Measurements from ENCODE around the gene PECR.

The PECR gene

DNA sequence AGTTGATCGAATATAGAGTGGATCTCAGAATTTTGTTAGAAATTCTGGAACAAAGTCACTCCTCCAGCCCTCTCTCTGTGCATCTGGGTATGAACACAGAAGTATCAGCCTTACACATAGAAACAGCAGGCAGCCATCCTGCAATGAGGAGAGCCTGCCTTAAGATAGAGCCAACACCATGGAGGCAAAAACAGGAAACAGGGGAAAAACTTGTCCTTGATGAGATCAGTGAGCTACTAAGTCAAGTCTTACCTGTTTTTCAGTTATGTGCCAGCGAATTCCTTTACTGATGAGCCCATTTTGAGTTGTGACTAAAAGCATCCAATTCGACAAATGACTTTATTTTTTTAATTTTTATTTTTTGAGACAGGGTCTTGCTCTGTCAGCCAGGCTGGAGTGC lies 41.7 kb downstream of the PECR start:
- Histone ChIP-seq H3K36me3 (peaks cover 84% of the 10 kb centered on the region), H3K9me3 (no peaks in the 10 kb centered on the region), H3K27me3 (no peaks in the 10 kb centered on the region), H3K4me1 (ENCODE audit: control insufficient read depth in 1 of 2, insufficient read depth in 1 of 2, low read depth in 1 of 2, low read length in 1 of 2) (no peaks in the 10 kb centered on the region), H3K27ac (no peak overlapping the region), H3K4me3 (ENCODE audit: low read depth in 1 of 2, low read length in 1 of 2) (no peak overlapping the region)
- TF ChIP-seq, protein P1, sequence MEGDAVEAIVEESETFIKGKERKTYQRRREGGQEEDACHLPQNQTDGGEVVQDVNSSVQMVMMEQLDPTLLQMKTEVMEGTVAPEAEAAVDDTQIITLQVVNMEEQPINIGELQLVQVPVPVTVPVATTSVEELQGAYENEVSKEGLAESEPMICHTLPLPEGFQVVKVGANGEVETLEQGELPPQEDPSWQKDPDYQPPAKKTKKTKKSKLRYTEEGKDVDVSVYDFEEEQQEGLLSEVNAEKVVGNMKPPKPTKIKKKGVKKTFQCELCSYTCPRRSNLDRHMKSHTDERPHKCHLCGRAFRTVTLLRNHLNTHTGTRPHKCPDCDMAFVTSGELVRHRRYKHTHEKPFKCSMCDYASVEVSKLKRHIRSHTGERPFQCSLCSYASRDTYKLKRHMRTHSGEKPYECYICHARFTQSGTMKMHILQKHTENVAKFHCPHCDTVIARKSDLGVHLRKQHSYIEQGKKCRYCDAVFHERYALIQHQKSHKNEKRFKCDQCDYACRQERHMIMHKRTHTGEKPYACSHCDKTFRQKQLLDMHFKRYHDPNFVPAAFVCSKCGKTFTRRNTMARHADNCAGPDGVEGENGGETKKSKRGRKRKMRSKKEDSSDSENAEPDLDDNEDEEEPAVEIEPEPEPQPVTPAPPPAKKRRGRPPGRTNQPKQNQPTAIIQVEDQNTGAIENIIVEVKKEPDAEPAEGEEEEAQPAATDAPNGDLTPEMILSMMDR (IDR thresholded peaks at IDR 0.05), result no peak

DNA sequence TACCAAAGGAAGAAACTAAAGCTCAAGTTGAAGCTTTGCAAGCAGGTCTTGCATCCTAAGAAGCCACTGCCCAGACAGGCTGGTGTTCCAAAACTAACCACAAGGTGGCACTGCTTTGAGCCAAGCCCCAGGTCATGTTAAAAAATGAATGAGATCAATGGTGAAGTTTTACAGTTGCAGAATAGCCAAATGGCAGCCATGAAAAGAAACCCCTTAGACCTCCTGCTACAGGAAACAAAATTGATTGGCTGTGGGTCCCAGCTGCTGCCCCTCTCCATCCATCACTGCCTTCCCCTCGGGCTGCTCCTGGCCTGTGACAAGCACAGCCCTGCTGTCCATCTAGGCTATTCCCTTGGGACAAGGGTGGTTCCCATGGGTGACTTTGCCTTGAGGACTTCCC lies 47.5 kb downstream of the PECR start:
- H3K4me1 ChIP-seq (ENCODE audit: control insufficient read depth in 1 of 2, insufficient read depth in 1 of 2, low read depth in 1 of 2, low read length in 1 of 2), result peaks cover 10 to 16% of the 10 kb centered on the region in 2 experiments
- H3K27me3 ChIP-seq, result no peaks in the 10 kb centered on the region
- no peak overlapping the region for H3K4me3 ChIP-seq (ENCODE audit: low read depth in 1 of 2, low read length in 1 of 2)
- TF ChIP-seq, protein P1 (IDR thresholded peaks at IDR 0.05), result peak; percentile 86
- H3K27ac ChIP-seq, result no peak overlapping the region
- H3K9me3 ChIP-seq, result no peaks in the 10 kb centered on the region
- H3K36me3 ChIP-seq, result peaks cover 57% of the 10 kb centered on the region

DNA sequence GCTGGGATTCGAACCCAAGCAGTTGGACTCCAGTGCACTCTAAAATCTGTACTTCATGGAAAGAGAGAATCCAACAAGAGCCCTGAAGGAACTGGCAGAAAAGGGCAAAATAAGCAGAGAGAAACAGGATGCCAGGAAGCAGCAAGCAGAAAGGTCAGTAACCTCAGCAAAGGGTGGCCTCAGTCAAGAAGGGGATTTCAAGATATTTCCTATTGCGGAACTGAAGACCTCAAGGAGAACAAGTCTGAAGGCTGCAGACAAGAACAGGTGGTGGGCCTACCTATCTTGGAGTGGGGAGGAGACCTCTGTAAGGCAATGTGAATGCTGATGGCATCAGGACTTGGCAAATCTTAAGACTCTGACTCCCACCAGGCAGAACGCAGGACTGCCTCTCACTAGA lies 48.2 kb downstream of the PECR start:
- Histone ChIP-seq H3K4me3 (ENCODE audit: low read depth in 1 of 2, low read length in 1 of 2) (no peak overlapping the region), H3K27me3 (no peaks in the 10 kb centered on the region), H3K4me1 (ENCODE audit: control insufficient read depth in 1 of 2, insufficient read depth in 1 of 2, low read depth in 1 of 2, low read length in 1 of 2) (peaks cover 10 to 16% of the 10 kb centered on the region in 2 experiments), H3K9me3 (no peaks in the 10 kb centered on the region), H3K36me3 (peaks cover 54% of the 10 kb centered on the region), H3K27ac (peak overlapping the region; percentile 32)
- TF ChIP-seq, protein P1 (IDR thresholded peaks at IDR 0.05), result no peak

- H3K27ac ChIP-seq, result no peak overlapping the region
- H3K27me3 ChIP-seq, result no peaks in the 10 kb centered on the region
- H3K4me1 ChIP-seq (ENCODE audit: control insufficient read depth in 1 of 2, insufficient read depth in 1 of 2, low read depth in 1 of 2, low read length in 1 of 2), result peaks cover 10 to 16% of the 10 kb centered on the region in 2 experiments
- H3K9me3 ChIP-seq, result no peaks in the 10 kb centered on the region
- peaks cover 50% of the 10 kb centered on the region for H3K36me3 ChIP-seq
- TF ChIP-seq, protein P1 (IDR thresholded peaks at IDR 0.05), result no peak
- H3K4me3 ChIP-seq (ENCODE audit: low read depth in 1 of 2, low read length in 1 of 2), result no peak overlapping the region
Observed at GRCh38 chr2:216031960-216032689, 49.5 kb downstream of the PECR start.

DNA sequence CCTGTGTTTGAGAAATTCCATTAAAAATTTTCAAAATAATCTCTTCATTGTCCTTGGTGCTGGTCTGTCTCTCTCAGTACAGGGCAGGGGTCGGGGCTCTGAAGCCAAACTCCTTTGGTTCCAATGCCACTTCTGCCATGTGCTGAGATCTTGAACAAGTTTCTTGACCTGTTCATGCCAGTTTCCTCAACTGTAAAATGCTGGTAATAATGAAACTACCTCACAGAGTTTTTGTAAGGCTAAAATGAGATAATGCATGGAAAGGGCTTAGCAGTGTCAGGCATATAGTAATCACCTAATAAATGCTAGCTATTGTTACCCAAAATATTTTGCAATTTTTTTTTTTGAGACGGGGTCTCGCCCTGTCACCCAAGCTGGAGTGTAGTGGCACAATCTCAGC lies 51.4 kb downstream of the PECR start:
- Histone ChIP-seq H3K9me3 (no peaks in the 10 kb centered on the region), H3K4me3 (ENCODE audit: low read depth in 1 of 2, low read length in 1 of 2) (no peak overlapping the region), H3K4me1 (ENCODE audit: control insufficient read depth in 1 of 2, insufficient read depth in 1 of 2, low read depth in 1 of 2, low read length in 1 of 2) (peaks cover 10 to 16% of the 10 kb centered on the region in 2 experiments), H3K36me3 (peaks cover 37% of the 10 kb centered on the region), H3K27ac (no peak overlapping the region), H3K27me3 (no peaks in the 10 kb centered on the region)
- TF ChIP-seq, protein P1 (IDR thresholded peaks at IDR 0.05), result no peak

Measured in neutrophil (primary cell).